GM21367 (cell line): ENCODE data around the gene ADAT2.

Experiments
- ATAC-seq: cut with Tn5 transposase; IDR thresholded peaks from one replicate; pipeline ENCODE4 v1.9.1; 2021; ENCODE audit not compliant: unreplicated experiment

The ADAT2 gene

GRCh38 chr6:143441680-143442545 lies 8.6 kb downstream of the ADAT2 start:
- ATAC-seq = no peak

- no peak for ATAC-seq
These were observed 9.5 kb downstream of the ADAT2 start for GRCh38 chr6:143441010-143441409.

- no peak for ATAC-seq
These were observed 17.9 kb downstream of the ADAT2 start for GRCh38 chr6:143432588-143432987.

DNA sequence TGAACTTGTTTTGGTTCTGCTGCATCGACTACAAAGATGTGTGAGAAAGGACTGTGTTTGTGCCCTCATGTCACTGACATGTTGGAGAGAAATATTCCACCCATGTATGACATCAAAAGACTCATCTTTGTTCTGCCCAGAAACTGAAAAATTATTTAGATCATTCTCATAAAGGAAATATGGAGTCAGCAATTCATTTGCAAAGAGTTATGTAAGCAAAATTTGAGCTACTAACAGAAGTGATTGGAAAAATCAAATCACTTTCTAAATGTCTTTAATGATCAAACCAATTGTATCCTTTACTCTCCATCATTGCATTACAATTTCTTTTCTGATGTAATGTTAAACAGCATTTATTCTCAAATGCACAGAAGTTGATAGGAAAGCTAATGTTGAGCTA lies 19.3 kb downstream of the ADAT2 start:
- ATAC-seq = no peak

GRCh38 chr6:143429970-143430369 lies 20.5 kb downstream of the ADAT2 start:
- no peak for ATAC-seq

GRCh38 chr6:143427109-143427817 lies 23.2 kb downstream of the ADAT2 start:
- ATAC-seq = peak; percentile 100

- no peak for ATAC-seq
These were observed 24.5 kb downstream of the ADAT2 start for GRCh38 chr6:143426026-143426425.

GRCh38 chr6:143419526-143419925 lies 31.0 kb downstream of the ADAT2 start:
- ATAC-seq = no peak

GRCh38 chr6:143414769-143415168 lies 35.7 kb downstream of the ADAT2 start:
- no peak for ATAC-seq

- ATAC-seq = no peak
These were observed 39.6 kb downstream of the ADAT2 start for GRCh38 chr6:143410859-143411270.

GRCh38 chr6:143408787-143409162 lies 41.7 kb downstream of the ADAT2 start:
- no peak for ATAC-seq

DNA sequence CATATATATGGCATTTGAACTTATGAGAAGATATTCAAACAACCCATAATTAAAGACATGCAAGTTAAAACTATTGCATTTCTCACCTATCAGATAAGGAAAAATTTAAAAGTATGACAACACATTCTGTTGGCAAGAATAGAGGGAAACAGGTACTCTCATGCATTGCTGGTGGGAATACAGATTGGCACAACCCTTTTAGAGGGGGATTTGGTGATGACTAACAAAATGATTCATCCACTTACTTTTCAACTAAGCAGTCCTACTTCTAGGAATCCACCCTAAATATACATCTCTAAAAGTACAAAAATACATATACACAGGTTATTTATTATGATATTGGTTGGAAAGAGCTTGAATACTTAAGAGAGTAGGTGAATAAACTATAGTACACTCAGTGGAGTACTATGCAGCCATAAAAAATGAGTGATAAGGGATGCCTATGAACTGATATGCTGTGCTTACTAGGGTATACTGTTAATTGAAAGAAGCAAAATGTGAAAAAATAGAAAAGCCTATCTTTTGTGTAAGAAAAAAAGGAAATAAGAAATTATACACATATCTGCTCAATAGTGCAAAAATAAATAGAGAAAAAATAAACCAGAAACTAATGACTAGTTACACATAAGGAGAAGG lies 42.2 kb downstream of the ADAT2 start:
- ATAC-seq = no peak

DNA sequence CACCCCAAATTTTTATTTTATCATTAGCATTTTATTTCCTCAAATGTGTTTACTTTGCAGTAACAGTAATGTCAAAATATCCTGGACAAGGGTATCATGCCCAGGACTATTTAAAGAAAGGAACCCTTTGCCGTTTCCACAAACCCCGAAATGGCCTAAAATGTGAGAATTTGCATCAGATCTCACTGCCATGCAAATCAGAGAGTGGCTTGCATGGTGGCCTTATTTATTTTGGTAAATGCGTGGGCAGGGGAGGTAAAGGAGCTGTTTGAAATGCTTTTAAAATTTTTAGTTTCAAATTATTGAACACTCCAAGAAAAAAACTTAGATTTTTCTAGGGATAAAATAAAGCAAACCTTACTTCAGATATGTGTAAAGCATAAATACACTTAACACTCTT lies 43.8 kb downstream of the ADAT2 start:
- no peak for ATAC-seq

DNA sequence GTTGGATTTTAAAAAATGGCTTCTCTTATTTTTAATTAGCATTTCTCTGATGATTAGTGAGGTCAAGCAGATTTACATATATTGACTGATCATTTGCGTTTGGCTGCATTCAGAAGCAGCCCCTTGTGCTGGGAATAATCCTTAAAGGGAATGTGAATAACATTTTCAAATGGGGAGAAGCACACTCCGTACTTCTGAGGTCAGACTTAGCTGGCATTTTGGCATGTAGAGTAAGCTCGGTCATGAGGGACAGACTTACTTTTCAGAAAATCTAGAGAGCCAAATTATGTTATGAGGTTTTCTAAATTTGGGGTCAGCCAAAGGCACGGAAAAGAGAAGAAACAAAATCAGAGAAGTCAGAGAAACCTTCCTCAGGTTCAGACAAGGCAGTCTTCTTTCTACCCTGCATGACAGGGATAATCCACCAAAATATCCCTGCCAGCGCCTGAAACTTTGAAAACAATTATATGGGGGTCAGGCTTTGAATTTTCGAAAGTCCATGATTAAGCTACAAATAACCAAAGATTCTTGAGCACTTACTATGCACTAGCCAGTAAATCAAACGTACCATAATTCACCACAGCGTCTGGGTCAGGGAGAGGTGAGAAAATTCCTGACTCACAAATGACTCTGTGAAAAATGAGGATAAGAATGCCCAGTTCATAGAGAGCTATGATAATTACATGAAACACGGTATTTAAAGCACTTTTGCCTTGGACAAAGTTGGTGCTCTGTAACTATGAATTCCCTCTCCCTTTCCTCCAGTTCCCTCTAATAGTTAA lies 44.9 kb downstream of the ADAT2 start:
- no peak for ATAC-seq

DNA sequence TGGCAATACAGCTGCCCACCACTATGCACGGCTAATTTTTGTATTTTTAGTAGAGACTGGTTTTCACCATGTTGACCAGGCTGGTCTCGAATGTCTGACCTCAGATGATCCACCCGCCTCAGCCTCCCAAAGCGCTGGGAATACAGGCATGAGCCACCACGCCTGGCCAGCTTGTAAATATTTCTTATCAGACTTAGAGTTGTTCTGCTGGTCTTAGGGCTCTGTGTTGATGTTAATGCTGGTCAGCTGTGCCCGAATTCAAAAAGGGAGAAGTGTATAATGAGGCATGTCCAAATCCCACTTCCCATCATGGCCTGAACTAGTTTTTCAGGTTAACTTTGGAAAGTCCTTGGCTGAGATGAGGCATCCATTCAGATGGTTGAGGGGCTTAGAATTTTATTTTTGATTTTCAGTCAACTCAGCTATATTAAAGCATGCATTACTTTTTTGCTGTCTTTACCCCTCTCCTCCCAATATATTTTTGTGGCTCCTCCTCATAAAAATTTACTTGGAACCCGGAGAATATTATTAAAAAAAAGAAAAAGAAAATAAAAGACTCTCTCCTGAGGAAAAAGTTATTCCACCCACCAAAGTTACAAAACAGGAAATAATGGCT lies 47.7 kb downstream of the ADAT2 start:
- no peak for ATAC-seq

DNA sequence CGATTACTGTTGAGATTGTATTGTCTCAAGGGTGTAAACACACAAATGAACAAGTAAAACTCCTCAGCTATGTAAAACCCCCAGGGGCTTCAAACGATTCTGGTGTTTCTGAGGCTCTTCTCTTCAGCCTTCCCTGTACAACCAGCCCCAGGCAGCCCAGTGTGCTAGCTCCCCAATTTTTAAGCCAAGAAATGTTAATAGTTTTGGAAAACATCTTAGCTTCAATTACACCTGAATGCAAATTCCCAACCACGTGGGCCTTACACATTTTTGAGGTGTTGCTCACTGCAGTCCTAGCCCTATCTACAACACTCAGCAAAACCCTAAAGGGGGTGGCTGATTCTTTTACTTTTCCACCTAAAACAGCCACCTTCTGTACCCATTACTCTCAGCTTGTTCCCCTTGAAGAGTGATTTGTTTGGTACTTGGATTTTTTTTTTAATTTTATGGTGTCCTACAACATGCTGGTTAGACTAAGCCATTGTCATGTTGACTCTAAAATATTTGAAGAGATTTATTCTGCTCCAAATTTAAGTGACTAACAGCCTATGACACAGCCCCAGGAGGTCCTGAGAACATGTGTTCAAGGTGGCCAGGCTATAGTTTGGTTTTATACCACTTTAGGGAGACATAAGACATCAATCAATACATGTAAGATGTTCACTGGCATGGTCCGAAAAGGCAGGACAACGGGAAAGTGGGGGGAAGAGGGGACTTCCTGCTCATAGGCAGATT lies 48.7 kb downstream of the ADAT2 start:
- ATAC-seq = no peak

DNA sequence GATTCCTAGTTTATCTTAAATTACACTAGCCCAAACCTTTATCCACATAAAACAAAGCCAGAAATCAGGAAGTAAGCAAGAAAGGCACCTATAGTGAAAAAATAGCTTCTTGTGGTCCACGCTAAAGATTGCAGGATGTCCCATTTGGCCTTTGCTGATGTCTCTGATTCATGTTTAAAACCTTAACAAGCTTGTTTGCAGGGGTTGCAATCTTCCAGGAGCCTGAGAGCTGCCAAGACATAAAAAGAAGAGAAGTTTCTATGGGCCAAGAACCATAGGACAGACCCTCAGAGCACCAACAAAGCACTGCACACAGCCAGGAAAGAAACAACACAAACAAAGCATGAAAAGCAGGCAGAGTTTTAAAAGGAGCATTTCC lies 49.4 kb downstream of the ADAT2 start:
- no peak for ATAC-seq

GRCh38 chr6:143400258-143401067 lies 50.0 kb downstream of the ADAT2 start:
- peak; percentile 66 for ATAC-seq

DNA sequence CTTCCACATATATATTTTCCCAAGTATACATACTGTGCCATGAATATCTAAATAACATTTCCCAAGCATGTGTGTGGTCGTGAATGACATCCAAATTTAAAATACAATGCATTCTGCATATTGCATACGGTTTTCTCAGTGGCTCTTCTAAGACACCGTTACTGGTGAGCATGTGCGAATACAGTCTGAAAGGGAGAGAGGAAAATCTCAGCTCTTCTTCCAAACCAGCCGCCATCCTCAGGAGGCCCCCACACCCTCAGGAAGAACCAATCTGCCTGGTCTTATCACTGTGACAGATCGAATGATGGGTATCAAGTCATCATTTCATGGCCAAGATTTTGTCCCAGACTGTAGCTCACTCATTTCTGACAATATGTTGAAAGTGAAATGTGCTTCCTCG lies 50.7 kb downstream of the ADAT2 start:
- ATAC-seq = no peak
